ENCODE measurements around the gene FLOT1. TPM values are rescaled to one million over a fixed set of nuclear protein-coding genes. Genes with fewer than 3 reads are reported as not detected.

The FLOT1 gene
- total and polyA plus RNA-seq, 9 of the 15 experiments (the other 6 are each of a cell fraction or from before 2014, with no cell fraction given) = 11.7 to 149 (median 118) TPM

DNA sequence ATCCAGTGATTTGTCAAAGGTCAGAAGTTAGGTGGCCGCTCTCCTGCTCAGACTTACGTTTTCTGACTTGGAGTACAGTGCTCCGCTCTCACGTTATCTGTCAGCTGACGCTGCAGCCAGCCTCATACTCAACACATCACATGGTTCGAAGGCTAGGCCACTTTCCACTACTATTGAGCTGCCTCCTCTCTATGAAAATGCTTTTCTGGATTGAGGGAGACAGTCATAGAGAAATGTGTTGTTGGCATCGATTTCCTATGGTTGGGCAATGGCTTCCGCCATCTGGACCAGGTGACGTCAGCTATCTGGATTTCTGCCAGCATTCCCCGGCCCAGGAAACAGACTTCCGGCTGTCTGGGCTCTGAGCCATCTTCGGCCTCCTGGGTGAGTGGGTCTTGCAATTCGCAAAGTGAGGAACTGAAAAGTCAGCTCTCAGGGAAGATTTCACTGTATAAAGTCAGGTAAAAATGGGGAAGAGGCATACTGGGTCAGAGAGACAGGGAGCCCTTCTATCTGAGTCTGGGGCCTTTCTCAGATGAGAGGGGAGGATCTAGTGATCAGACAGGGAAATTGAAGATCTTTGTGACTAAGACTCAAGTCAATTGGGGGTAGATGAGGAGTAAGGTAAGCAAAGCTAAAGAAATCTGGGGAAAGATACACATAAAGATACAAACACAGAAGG lies 39.4 kb upstream of the FLOT1 start (continued):
- TF ChIP-seq, protein P1, sequence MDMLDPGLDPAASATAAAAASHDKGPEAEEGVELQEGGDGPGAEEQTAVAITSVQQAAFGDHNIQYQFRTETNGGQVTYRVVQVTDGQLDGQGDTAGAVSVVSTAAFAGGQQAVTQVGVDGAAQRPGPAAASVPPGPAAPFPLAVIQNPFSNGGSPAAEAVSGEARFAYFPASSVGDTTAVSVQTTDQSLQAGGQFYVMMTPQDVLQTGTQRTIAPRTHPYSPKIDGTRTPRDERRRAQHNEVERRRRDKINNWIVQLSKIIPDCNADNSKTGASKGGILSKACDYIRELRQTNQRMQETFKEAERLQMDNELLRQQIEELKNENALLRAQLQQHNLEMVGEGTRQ (CRISPR knock-in tag; IDR thresholded peaks at IDR 0.05) = peak; percentile 65
- TF ChIP-seq MED1 (CRISPR knock-in tag; IDR thresholded peaks at IDR 0.05; ENCODE audit: borderline replicate concordance) = no peak
- TF ChIP-seq POLR2H (tag; IDR thresholded peaks at IDR 0.05; ENCODE audit: low read depth) = peak; percentile 81
- peak; percentile 26; the same call in 1 of the 2 replicates for TF ChIP-seq CHAMP1 (IDR thresholded peaks at IDR 0.05)
- peak; percentile 24 for TF ChIP-seq SAP30 (IDR thresholded peaks at IDR 0.05; ENCODE audit: borderline replicate concordance, insufficient read depth, low read depth, low read length, poor library complexity, severe bottlenecking)
- TF ChIP-seq GATA2 (CRISPR knock-in tag; IDR thresholded peaks at IDR 0.05) = peak; percentile 36; the same call in 1 of the 2 replicates
- TF ChIP-seq RBM34 (IDR thresholded peaks at IDR 0.05; ENCODE audit: borderline replicate concordance, insufficient read depth, low read length) = no peak
- TF ChIP-seq CCAR2 (IDR thresholded peaks at IDR 0.05; ENCODE audit: low read depth, low read length) = no peak
- no peak; the same call in 1 of the 2 replicates for TF ChIP-seq ZNF696 (CRISPR knock-in tag; conservative IDR thresholded peaks at IDR 0.05)
- no peak for TF ChIP-seq ZNF124 (CRISPR knock-in tag; IDR thresholded peaks at IDR 0.05)
- TF ChIP-seq TEAD1 (CRISPR knock-in tag; IDR thresholded peaks at IDR 0.05) = peak; percentile 91 to 92
- TF ChIP-seq POLR3A (IDR thresholded peaks at IDR 0.05; ENCODE audit: borderline replicate concordance, extremely low read depth, insufficient read depth, insufficient read length) = no peak
- peak; percentile 26; the same call in 1 of the 2 replicates for TF ChIP-seq REST (IDR thresholded peaks at IDR 0.05; ENCODE audit: borderline replicate concordance)
- 0 out of 2 replicates have a peak, but pooled peaks have one; percentile 59 for TF ChIP-seq REST (CRISPR knock-in tag; IDR thresholded peaks at IDR 0.05; ENCODE audit: low read depth)
- TF ChIP-seq KLF10 (CRISPR knock-in tag; IDR thresholded peaks at IDR 0.05) = no peak
- no peak for TF ChIP-seq SNIP1 (IDR thresholded peaks at IDR 0.05; ENCODE audit: low read depth)
